Right lobe of liver (tissue), 4 donors: ENCODE results near the gene NUTF2.

Experiments used
- CTCF ChIP-seq, 4 donors: fragments of 200-600 bp in 3 of 4; fragments of 450-650 bp in 1 of 4; IDR thresholded peaks; one replicate each; pipeline versions ENCODE4 v1.5.1 to v1.8.0; 2016 to 2022; ENCODE audit warnings: antibody characterized with exemption in 4 of 4, mild to moderate bottlenecking in 2 of 4
- POLR2A ChIP-seq: fragments of 450-650 bp; IDR thresholded peaks from one replicate; pipeline ENCODE4 v1.6.1; 2017; ENCODE audit warnings: antibody characterized with exemption, mild to moderate bottlenecking
- donor health status: DM: no; HTN: no; CAD: no.
- donor health status: DM: no; HTN: no; CAD: no.
- donor health status: DM: no; HTN: yes; CAD: no.

DNA sequence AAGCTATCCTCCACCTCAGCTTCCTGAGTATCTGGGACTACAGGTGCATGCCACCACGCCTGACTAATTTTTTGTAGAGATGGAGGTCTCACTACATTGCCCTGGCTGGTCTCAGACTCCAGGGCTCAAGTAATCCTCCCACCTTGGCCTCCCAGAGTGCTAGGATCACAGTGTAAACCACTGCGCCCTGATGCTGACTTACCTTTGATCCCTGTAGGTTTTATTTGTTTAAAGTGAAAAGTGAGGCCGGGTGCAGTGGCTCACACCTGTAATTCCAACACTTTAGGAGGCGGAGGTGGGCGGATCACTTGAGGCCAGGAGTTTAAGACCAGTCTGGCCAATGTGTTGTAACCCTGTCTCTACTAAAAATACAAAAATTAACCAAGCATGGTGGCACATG is 55.0 kb downstream of the NUTF2 start:
- TF ChIP-seq CTCF (IDR thresholded peaks at IDR 0.05) (no peak), POLR2A (no peak)
